HG03175 (cell line): ENCODE data around the gene PRKAG2.

Source experiments
- ATAC-seq: cut with Tn5 transposase; IDR thresholded peaks from one replicate; pipeline ENCODE4 v1.9.1; 2021; ENCODE audit warnings: mild to moderate bottlenecking, moderate library complexity; ENCODE audit not compliant: unreplicated experiment

PRKAG2 gene

GRCh38 chr7:151776446-151776845 lies 100.5 kb downstream of the PRKAG2 start:
- no peak for ATAC-seq

- no peak for ATAC-seq
These were observed 101.1 kb downstream of the PRKAG2 start for GRCh38 chr7:151775547-151776443.

- no peak for ATAC-seq
These were observed 102.0 kb downstream of the PRKAG2 start for GRCh38 chr7:151774951-151775350.

GRCh38 chr7:151773797-151774196 lies 103.1 kb downstream of the PRKAG2 start:
- ATAC-seq = no peak

- ATAC-seq = no peak
These were observed 106.7 kb downstream of the PRKAG2 start for GRCh38 chr7:151770232-151770631.

GRCh38 chr7:151769188-151769821 lies 107.6 kb downstream of the PRKAG2 start:
- ATAC-seq = no peak

GRCh38 chr7:151768805-151769187 lies 108.1 kb downstream of the PRKAG2 start:
- ATAC-seq = no peak

GRCh38 chr7:151767557-151767956 lies 109.4 kb downstream of the PRKAG2 start:
- ATAC-seq = no peak

GRCh38 chr7:151764056-151764920 lies 112.6 kb downstream of the PRKAG2 start:
- no peak for ATAC-seq

GRCh38 chr7:151763420-151763984 lies 113.4 kb downstream of the PRKAG2 start:
- no peak for ATAC-seq

- no peak for ATAC-seq
These were observed 114.2 kb downstream of the PRKAG2 start for GRCh38 chr7:151762583-151763245.

- ATAC-seq = no peak
These were observed 115.0 kb downstream of the PRKAG2 start for GRCh38 chr7:151761957-151762356.

- ATAC-seq = no peak
These were observed 115.7 kb downstream of the PRKAG2 start for GRCh38 chr7:151761231-151761630.

GRCh38 chr7:151759591-151760042 lies 117.3 kb downstream of the PRKAG2 start:
- ATAC-seq = no peak

- ATAC-seq = no peak
These were observed 118.0 kb downstream of the PRKAG2 start for GRCh38 chr7:151758622-151759540.

- no peak for ATAC-seq
These were observed 119.6 kb downstream of the PRKAG2 start for GRCh38 chr7:151757274-151757673.

GRCh38 chr7:151756866-151757265 lies 120.0 kb downstream of the PRKAG2 start:
- ATAC-seq = no peak

GRCh38 chr7:151756076-151756731 lies 120.7 kb downstream of the PRKAG2 start:
- peak; percentile 39 for ATAC-seq
